GM10248 (cell line): ENCODE measurements around the gene MON2.
A peak's percentile ranks its signal among the peaks of the same experiment; 100 is the strongest.

Experiments used
- CTCF ChIA-PET: fragments of 300-600 bp; sonication (Branson Sonifier 250); formaldehyde crosslinking; extraction: SDS; loops from one replicate; lab custom pipeline; 2021; ENCODE audit warnings: antibody characterized with exemption; lab: Yijun Ruan, JAX
- POLR2A ChIA-PET: fragments of 350-650 bp; sonication (Branson Sonifier 250); formaldehyde crosslinking; extraction: SDS; loops from one replicate; lab custom pipeline; 2020; ENCODE audit warnings: antibody characterized with exemption; lab: Yijun Ruan, JAX
- DNase-seq: peaks from one replicate; pipeline ENCODE4 v3.0.0; 2012; ENCODE audit errors: extremely low spot score
- CTCF ChIP-seq: IDR thresholded peaks from 2 replicates; pipeline ENCODE4 v1.5.1; 2012; ENCODE audit warnings: mild to moderate bottlenecking, low read depth; ENCODE audit errors: extremely low read depth, missing control alignments, control extremely low read depth

MON2 gene

GRCh38 chr12:62575036-62575435 is 108.4 kb downstream of the MON2 start:
- CTCF ChIA-PET, result interaction anchor here (1.2 to 2.7 kb wide), 6 partner anchors 57 to 315 kb away, joined by 3 to 15 read pairs (median 4); partner anchors contain the start of gene MON2

GRCh38 chr12:62576503-62576902 is 109.9 kb downstream of the MON2 start:
- DNase-seq, result no peak
- no peak for TF ChIP-seq CTCF
- ChIA-PET POLR2A (no interaction called here), CTCF (interaction anchor here (1.8 to 11.2 kb wide), 2 partner anchors 221 to 237 kb away, joined by 6 to 157 read pairs; no protein-coding TSS in a partner anchor)

More at GRCh38 chr12:62575036-62575435, 108.4 kb downstream of the MON2 start:
- TF ChIP-seq CTCF, result no peak
- peak; percentile 9 for DNase-seq
- POLR2A ChIA-PET, result no interaction called here

- DNase-seq, result no peak
- no peak for TF ChIP-seq CTCF
- POLR2A ChIA-PET, result no interaction called here
- CTCF ChIA-PET, result interaction anchor here (0.7 to 11.2 kb wide), 4 partner anchors 10 to 218 kb away, joined by 3 to 157 read pairs (median 4); no protein-coding TSS in a partner anchor
Measured at GRCh38 chr12:62578726-62579125, 112.1 kb downstream of the MON2 start.

- POLR2A ChIA-PET, result no interaction called here
- DNase-seq, result peak; percentile 48
- CTCF ChIA-PET, result interaction anchor here (0.6 to 11.2 kb wide), 28 partner anchors 8 to 237 kb away, joined by 3 to 157 read pairs (median 4); no protein-coding TSS in a partner anchor
- TF ChIP-seq CTCF, result peak; percentile 55
Measured at GRCh38 chr12:62581288-62582064, 114.8 kb downstream of the MON2 start.

GRCh38 chr12:62582065-62582366 is 115.4 kb downstream of the MON2 start:
- TF ChIP-seq CTCF, result no peak
- DNase-seq, result no peak
- CTCF ChIA-PET, result interaction anchor here (0.9 to 11.2 kb wide), 18 partner anchors 8 to 236 kb away, joined by 3 to 157 read pairs (median 4); no protein-coding TSS in a partner anchor
- POLR2A ChIA-PET, result no interaction called here

GRCh38 chr12:62584619-62585018 is 118.0 kb downstream of the MON2 start:
- ChIA-PET POLR2A (no interaction called here), CTCF (interaction anchor here (3.6 to 11.2 kb wide), 2 partner anchors 8 to 213 kb away, joined by 28 to 157 read pairs; no protein-coding TSS in a partner anchor)
- TF ChIP-seq CTCF, result no peak
- no peak for DNase-seq
